Measurements from ENCODE around the gene SMIM38.
"Not testable (repeated sequence)": the region's sequence is repeated elsewhere in the genome, so short reads cannot be mapped to it uniquely, and the experiment has no call there.

SMIM38 gene

GRCh38 chr11:69138265-69138664 lies 17.5 kb upstream of the SMIM38 start:
- Histone ChIP-seq H3K27me3 (ENCODE audit: insufficient read depth, low read length) (no peaks in the 10 kb centered on the region; the same call in 1 of the 2 replicates), H3K79me2 (ENCODE audit: insufficient read depth, low read length) (no peaks in the 10 kb centered on the region), H3K4me3 (ENCODE audit: low read depth, low read length, poor library complexity, severe bottlenecking) (no peak overlapping the region), H3K9me2 (ENCODE audit: low read depth, low read length) (no peaks in the 10 kb centered on the region), H2AFZ (ENCODE audit: low read length) (no peak overlapping the region), H3K36me3 (ENCODE audit: insufficient read depth, low read length) (no peaks in the 10 kb centered on the region), H3K4me2 (ENCODE audit: low read length) (no peak overlapping the region), H3K4me1 (ENCODE audit: insufficient read depth, low read length, severe bottlenecking) (no peaks in the 10 kb centered on the region), H3K9ac (ENCODE audit: low read length) (no peak overlapping the region), H3K27ac (ENCODE audit: low read depth, low read length, poor library complexity, severe bottlenecking) (no peak overlapping the region), H3K9me3 (ENCODE audit: low read length) (no peaks in the 10 kb centered on the region; the same call in 1 of the 2 replicates), H4K20me1 (ENCODE audit: insufficient read depth, low read length) (no peaks in the 10 kb centered on the region), H3F3A (ENCODE audit: insufficient read depth, low read length) (no peaks in the 10 kb centered on the region)
- TF ChIP-seq CTCF (IDR thresholded peaks at IDR 0.05; ENCODE audit: low read length), result no peak
- no peak for TF ChIP-seq EZH2 (IDR thresholded peaks at IDR 0.05; ENCODE audit: borderline replicate concordance, low read length)

- not testable (repeated sequence) for H3F3A ChIP-seq (ENCODE audit: insufficient read depth, low read length); H3K4me3 ChIP-seq (ENCODE audit: low read depth, low read length, poor library complexity, severe bottlenecking); H3K4me2 ChIP-seq (ENCODE audit: low read length); H4K20me1 ChIP-seq (ENCODE audit: insufficient read depth, low read length); H3K9me2 ChIP-seq (ENCODE audit: low read depth, low read length); H3K36me3 ChIP-seq (ENCODE audit: insufficient read depth, low read length); H3K9ac ChIP-seq (ENCODE audit: low read length); H2AFZ ChIP-seq (ENCODE audit: low read length); H3K4me1 ChIP-seq (ENCODE audit: insufficient read depth, low read length, severe bottlenecking); H3K9me3 ChIP-seq (ENCODE audit: low read length); H3K79me2 ChIP-seq (ENCODE audit: insufficient read depth, low read length); H3K27ac ChIP-seq (ENCODE audit: low read depth, low read length, poor library complexity, severe bottlenecking); H3K27me3 ChIP-seq (ENCODE audit: insufficient read depth, low read length)
These were observed 15.6 kb upstream of the SMIM38 start for GRCh38 chr11:69140161-69140560.

- Histone ChIP-seq H3K9me3 (ENCODE audit: low read length) (no peaks in the 10 kb centered on the region), H3K4me2 (ENCODE audit: low read length) (no peak overlapping the region), H3K27ac (ENCODE audit: low read depth, low read length, poor library complexity, severe bottlenecking) (no peak overlapping the region), H3K9ac (ENCODE audit: low read length) (no peak overlapping the region), H2AFZ (ENCODE audit: low read length) (no peak overlapping the region), H3K4me3 (ENCODE audit: low read depth, low read length, poor library complexity, severe bottlenecking) (no peak overlapping the region), H3F3A (ENCODE audit: insufficient read depth, low read length) (no peaks in the 10 kb centered on the region), H3K36me3 (ENCODE audit: insufficient read depth, low read length) (no peaks in the 10 kb centered on the region), H3K27me3 (ENCODE audit: insufficient read depth, low read length) (no peaks in the 10 kb centered on the region), H3K79me2 (ENCODE audit: insufficient read depth, low read length) (no peaks in the 10 kb centered on the region), H3K4me1 (ENCODE audit: insufficient read depth, low read length, severe bottlenecking) (no peaks in the 10 kb centered on the region), H3K9me2 (ENCODE audit: low read depth, low read length) (no peaks in the 10 kb centered on the region), H4K20me1 (ENCODE audit: insufficient read depth, low read length) (no peaks in the 10 kb centered on the region)
- TF ChIP-seq CTCF (IDR thresholded peaks at IDR 0.05; ENCODE audit: low read length), result no peak
- no peak for TF ChIP-seq EZH2 (IDR thresholded peaks at IDR 0.05; ENCODE audit: borderline replicate concordance, low read length)
These were observed 15.1 kb upstream of the SMIM38 start for GRCh38 chr11:69140635-69141034.

GRCh38 chr11:69141742-69142141 lies 14.0 kb upstream of the SMIM38 start:
- TF ChIP-seq EZH2 (IDR thresholded peaks at IDR 0.05; ENCODE audit: borderline replicate concordance, low read length), result no peak
- no peak for TF ChIP-seq CTCF (IDR thresholded peaks at IDR 0.05; ENCODE audit: low read length)
- no peaks in the 10 kb centered on the region for H3K36me3 ChIP-seq (ENCODE audit: insufficient read depth, low read length)
- no peaks in the 10 kb centered on the region for H3F3A ChIP-seq (ENCODE audit: insufficient read depth, low read length)
- no peaks in the 10 kb centered on the region for H4K20me1 ChIP-seq (ENCODE audit: insufficient read depth, low read length)
- no peaks in the 10 kb centered on the region for H3K79me2 ChIP-seq (ENCODE audit: insufficient read depth, low read length)
- no peaks in the 10 kb centered on the region for H3K9me2 ChIP-seq (ENCODE audit: low read depth, low read length)
- H3K27me3 ChIP-seq (ENCODE audit: insufficient read depth, low read length), result no peaks in the 10 kb centered on the region
- H3K4me2 ChIP-seq (ENCODE audit: low read length), result no peak overlapping the region
- H3K9ac ChIP-seq (ENCODE audit: low read length), result no peak overlapping the region
- H3K9me3 ChIP-seq (ENCODE audit: low read length), result no peaks in the 10 kb centered on the region
- no peak overlapping the region for H2AFZ ChIP-seq (ENCODE audit: low read length)
- no peak overlapping the region for H3K27ac ChIP-seq (ENCODE audit: low read depth, low read length, poor library complexity, severe bottlenecking)
- no peak overlapping the region for H3K4me3 ChIP-seq (ENCODE audit: low read depth, low read length, poor library complexity, severe bottlenecking)
- H3K4me1 ChIP-seq (ENCODE audit: insufficient read depth, low read length, severe bottlenecking), result no peaks in the 10 kb centered on the region
